ENCODE measurements around the gene RXRB.
"Not testable (repeated sequence)": the region's sequence is repeated elsewhere in the genome, so short reads cannot be mapped to it uniquely, and the experiment has no call there.

RXRB gene

DNA sequence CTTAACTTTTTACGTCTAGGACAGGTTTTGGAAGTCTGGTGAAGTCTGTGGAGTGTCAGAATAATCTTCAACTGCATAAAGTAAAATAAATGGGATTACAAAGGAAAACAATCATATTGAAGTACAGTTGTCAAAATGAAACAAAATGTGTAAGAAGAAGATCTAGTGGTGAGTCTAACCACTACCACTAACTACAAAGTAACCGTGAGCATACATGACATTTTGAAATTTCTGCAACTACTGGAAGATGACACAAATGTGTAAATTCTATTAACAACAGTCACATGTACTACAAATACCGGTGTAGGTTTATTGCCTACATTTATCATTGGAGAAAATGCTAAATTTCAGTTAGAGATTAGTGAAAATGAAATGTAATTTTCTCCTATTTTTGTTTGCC lies 41.5 kb upstream of the RXRB start:
- H3K27ac ChIP-seq = no peak overlapping the region
- TF ChIP-seq, protein P1, sequence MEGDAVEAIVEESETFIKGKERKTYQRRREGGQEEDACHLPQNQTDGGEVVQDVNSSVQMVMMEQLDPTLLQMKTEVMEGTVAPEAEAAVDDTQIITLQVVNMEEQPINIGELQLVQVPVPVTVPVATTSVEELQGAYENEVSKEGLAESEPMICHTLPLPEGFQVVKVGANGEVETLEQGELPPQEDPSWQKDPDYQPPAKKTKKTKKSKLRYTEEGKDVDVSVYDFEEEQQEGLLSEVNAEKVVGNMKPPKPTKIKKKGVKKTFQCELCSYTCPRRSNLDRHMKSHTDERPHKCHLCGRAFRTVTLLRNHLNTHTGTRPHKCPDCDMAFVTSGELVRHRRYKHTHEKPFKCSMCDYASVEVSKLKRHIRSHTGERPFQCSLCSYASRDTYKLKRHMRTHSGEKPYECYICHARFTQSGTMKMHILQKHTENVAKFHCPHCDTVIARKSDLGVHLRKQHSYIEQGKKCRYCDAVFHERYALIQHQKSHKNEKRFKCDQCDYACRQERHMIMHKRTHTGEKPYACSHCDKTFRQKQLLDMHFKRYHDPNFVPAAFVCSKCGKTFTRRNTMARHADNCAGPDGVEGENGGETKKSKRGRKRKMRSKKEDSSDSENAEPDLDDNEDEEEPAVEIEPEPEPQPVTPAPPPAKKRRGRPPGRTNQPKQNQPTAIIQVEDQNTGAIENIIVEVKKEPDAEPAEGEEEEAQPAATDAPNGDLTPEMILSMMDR (IDR thresholded peaks at IDR 0.05) = no peak
- TF ChIP-seq ZFX (IDR thresholded peaks at IDR 0.05; ENCODE audit: borderline replicate concordance) = no peak

DNA sequence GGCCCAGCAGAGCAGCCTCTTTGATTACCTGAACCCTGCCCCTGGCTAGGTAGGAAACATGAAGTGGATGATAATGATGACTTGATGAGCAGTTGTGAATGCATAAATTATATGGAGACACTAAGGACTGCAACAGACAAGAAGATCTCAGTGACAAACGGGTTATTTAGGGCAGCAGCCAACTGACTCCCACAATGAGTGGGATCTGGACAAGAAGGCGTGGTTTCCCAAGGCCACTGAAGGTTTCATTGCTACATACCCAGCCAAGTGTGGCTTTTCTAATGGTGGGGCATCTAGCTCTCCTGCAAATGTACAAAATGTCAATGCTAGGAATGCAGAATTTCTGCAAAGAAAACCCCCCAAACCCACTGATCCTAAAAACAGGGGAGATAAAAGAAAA lies 37.3 kb upstream of the RXRB start:
- H3K27ac ChIP-seq = no peak overlapping the region
- TF ChIP-seq ZFX (IDR thresholded peaks at IDR 0.05; ENCODE audit: borderline replicate concordance) = no peak
- TF ChIP-seq, protein P1 (IDR thresholded peaks at IDR 0.05) = no peak

DNA sequence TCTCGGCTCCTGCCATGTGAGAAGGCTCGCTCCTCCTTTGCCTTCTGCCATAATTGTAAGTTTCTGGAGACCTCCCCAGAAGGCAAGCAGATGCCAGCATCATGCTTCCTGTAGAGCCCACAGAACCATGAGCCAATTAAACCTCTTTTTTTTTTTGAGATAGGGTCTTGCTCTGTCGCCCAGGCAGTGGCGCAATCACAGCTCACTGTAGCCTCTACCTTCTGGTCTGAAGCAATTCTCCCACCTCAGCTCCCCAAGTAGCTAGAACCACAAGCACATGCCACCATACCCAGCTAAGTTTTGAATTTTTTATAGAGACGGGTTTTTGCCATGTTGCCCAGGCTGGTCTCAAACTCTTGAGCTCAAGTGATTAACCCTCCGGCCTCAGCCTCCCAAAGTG lies 36.4 kb upstream of the RXRB start:
- TF ChIP-seq, protein P1 (IDR thresholded peaks at IDR 0.05) = no peak
- no peak for TF ChIP-seq ZFX (IDR thresholded peaks at IDR 0.05; ENCODE audit: borderline replicate concordance)
- no peak overlapping the region for H3K27ac ChIP-seq

DNA sequence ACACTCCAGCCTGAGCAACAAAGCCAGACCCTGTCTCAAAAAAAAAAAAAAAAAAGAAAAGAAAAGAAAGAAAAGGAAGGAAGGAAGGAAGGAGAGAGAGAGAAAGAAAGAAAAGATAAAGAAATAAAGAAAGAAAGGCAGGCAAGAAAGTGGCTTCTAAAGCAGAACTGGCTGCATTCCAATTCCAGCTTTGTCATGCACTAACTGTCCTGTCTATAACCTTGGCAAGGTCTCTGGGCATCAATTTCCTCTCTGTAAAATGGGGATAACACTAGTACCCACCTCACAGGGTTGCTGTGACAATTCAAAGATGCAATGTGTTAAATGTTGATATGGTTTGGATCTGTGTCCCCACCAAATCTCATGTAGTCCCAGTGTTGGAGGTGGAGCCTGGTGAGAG lies 35.9 kb upstream of the RXRB start:
- TF ChIP-seq, protein P1 (IDR thresholded peaks at IDR 0.05) = no peak
- no peak for TF ChIP-seq ZFX (IDR thresholded peaks at IDR 0.05; ENCODE audit: borderline replicate concordance)
- no peak overlapping the region for H3K27ac ChIP-seq

DNA sequence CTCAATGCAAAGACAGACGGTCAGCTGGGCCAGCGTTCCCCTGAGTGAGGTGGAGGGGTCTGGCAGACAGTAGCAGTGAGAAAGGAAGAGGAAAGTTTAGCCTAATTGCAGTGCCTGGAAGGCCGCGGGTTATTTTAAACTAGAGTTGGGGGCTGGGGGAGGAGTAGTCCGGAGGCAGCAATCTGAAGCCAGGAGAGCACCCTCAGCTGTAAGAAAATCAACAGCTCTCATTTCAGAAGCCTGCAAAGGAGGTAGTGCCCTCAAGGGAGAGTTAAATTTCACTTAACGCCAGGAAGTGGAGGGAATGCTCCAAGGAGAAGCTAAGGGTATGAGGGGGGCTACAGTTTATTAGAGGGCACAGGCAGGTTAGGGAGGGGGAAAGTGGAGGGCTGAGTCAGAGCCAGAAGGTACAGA lies 34.8 kb upstream of the RXRB start:
- TF ChIP-seq, protein P1 (IDR thresholded peaks at IDR 0.05) = no peak
- no peak for TF ChIP-seq ZFX (IDR thresholded peaks at IDR 0.05; ENCODE audit: borderline replicate concordance)

DNA sequence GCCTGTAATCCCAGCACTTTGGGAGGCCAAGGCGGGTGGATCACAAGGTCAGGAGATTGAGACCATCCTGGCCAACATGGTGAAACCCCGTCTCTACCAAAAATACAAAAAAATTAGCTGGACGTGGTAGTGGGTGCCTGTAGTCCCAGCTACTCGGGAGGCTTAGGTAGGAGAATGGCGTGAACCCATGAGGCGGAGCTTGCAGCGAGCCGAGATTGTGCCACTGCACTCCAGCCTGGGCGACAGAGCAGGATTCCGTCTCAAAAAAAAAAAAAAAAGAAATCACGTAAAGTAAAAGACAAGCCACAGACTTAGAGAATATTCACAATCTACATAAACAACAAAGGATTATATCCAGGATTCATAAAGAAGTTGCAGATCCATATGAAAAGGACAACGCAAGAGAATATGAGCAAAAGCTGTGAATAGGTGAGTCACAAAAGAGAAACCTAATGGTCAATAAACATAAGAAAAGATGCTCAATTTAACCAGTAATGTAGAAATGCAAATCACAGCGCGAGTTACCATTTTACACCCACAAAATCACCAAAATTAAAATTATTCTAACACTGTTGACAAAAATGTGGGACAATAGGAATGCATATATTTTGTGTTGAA lies 26.1 kb upstream of the RXRB start:
- H3K27ac ChIP-seq = not testable (repeated sequence)

More for the DNA sequence above, 34.8 kb upstream of the RXRB start:
- H3K27ac ChIP-seq = no peak overlapping the region

DNA sequence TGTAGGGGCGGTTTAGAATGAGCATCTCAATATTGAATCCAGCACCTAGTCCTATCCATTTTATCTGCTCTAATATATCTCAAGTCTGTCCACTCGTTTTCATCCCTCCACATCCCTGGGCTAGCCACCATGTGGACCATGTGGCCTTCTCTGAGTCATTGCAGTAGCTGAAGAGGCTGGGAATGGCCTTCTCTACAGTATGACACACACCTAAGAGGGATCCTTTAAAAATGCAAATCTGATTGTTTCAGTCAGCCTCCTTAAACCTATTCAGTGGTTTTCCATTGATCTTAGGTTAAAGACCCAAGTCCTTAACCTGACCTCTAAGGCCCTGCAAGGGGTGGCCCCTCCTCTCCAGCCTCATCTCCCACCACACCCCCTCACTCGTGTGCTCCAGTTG lies 17.2 kb upstream of the RXRB start:
- H3K27ac ChIP-seq = no peak overlapping the region
- no peak for TF ChIP-seq ZFX (IDR thresholded peaks at IDR 0.05; ENCODE audit: borderline replicate concordance)

DNA sequence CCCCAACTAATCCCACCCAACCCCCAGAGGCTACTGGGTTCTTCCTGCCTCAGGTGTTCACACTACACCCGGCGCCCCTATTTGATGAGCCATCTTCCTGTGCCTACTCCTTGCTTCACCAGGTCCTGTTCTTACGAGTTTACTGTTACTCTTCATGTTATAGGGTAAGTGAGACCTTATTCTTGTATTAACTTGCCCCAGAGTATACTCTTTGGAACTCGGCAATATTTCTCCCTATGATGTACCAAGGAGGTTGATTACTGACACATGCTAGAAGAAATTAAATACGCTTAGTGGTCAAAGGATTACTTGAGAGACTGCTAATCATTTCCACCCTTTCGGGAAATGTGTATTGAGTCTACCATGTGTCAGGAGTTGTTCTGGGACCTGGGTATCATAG lies 16.8 kb upstream of the RXRB start:
- no peak for TF ChIP-seq ZFX (IDR thresholded peaks at IDR 0.05; ENCODE audit: borderline replicate concordance)
- TF ChIP-seq, protein P1 (IDR thresholded peaks at IDR 0.05) = no peak
- no peak overlapping the region for H3K27ac ChIP-seq
